ENCODE results near the gene MAP2K7. TPM values are rescaled to one million over a fixed set of nuclear protein-coding genes. Genes with fewer than 3 reads are reported as not detected.

MAP2K7 gene
- total RNA-seq, 1 experiment from 2014 or later = 39.4 TPM

DNA sequence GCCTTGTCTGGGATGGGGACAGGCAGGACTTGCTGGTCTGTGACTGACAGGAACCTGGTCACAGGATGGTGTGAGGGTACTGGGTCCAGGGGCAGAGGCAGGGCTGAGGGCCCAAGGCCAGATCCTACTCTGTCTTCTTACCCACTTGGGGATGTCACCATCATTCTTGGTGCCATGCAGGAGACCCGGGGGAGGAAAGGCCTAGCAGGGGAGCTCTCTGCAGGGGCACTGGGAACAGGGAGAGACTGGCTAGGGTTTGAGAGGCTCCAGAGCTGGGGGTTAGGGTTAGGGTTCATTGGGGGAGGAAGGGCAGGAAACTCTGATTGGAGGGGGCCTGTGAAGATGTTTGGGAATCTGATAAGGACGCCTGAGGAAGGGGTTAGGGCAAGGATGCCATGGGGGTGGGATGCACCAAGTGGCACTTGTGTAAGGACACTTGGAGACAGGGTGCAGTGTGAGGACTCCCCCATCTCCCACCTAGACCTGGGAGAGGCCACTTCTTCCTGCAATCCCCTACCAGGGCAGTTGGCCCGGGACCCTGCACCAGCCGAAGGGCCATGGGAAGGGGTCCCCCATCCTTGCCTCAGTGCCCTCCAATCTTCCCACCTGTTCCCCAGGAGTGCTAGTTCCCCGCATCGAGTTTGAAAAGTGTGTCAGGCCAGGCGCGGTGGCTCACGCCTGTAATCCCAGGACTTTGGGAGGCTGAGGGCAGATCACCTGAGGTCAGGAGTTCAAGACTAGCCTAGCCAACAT, 36.4 kb upstream of the MAP2K7 start (continued):
- TF ChIP-seq, protein P1, sequence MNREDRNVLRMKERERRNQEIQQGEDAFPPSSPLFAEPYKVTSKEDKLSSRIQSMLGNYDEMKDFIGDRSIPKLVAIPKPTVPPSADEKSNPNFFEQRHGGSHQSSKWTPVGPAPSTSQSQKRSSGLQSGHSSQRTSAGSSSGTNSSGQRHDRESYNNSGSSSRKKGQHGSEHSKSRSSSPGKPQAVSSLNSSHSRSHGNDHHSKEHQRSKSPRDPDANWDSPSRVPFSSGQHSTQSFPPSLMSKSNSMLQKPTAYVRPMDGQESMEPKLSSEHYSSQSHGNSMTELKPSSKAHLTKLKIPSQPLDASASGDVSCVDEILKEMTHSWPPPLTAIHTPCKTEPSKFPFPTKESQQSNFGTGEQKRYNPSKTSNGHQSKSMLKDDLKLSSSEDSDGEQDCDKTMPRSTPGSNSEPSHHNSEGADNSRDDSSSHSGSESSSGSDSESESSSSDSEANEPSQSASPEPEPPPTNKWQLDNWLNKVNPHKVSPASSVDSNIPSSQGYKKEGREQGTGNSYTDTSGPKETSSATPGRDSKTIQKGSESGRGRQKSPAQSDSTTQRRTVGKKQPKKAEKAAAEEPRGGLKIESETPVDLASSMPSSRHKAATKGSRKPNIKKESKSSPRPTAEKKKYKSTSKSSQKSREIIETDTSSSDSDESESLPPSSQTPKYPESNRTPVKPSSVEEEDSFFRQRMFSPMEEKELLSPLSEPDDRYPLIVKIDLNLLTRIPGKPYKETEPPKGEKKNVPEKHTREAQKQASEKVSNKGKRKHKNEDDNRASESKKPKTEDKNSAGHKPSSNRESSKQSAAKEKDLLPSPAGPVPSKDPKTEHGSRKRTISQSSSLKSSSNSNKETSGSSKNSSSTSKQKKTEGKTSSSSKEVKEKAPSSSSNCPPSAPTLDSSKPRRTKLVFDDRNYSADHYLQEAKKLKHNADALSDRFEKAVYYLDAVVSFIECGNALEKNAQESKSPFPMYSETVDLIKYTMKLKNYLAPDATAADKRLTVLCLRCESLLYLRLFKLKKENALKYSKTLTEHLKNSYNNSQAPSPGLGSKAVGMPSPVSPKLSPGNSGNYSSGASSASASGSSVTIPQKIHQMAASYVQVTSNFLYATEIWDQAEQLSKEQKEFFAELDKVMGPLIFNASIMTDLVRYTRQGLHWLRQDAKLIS (CRISPR knock-in tag; IDR thresholded peaks at IDR 0.05; ENCODE audit: borderline replicate concordance) = no peak
- no peak for TF ChIP-seq HMGA2 (CRISPR knock-in tag; IDR thresholded peaks at IDR 0.05)
- TF ChIP-seq SP1 (CRISPR knock-in tag; conservative IDR thresholded peaks at IDR 0.05) = no peak

DNA sequence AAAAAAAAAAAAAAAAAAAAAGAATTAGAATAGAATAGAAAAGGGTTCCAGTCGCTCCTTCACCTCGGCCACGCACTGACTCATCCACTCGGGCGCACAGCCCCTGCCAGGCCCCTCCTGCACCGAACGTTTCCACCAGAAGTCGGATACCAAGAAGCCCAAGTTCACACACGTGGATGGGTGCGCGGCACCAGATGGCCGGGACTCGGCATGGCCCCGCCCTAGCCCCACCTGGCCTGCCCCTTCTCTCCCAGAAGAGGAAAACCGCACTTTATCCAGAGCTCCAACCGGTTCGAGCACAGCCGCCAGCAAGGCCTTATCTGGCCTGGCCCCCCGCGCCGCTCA, 35.4 kb upstream of the MAP2K7 start:
- no peaks in the 10 kb centered on the region for H3K36me3 Mint-ChIP-seq
- H3K27me3 Mint-ChIP-seq (ENCODE audit: low read depth) = peaks cover 63% of the 10 kb centered on the region
- DNase-seq (ENCODE audit: low spot score) (no peak), ATAC-seq (0 out of 2 replicates have a peak, but pooled peaks have one; percentile 0)
- H3K4me1 Mint-ChIP-seq = peaks cover 28% of the 10 kb centered on the region
- TF ChIP-seq ATF1 (CRISPR knock-in tag; IDR thresholded peaks at IDR 0.05) (no peak), ZNF138 (CRISPR knock-in tag; conservative IDR thresholded peaks at IDR 0.05) (no peak)
- TF ChIP-seq, protein P2, sequence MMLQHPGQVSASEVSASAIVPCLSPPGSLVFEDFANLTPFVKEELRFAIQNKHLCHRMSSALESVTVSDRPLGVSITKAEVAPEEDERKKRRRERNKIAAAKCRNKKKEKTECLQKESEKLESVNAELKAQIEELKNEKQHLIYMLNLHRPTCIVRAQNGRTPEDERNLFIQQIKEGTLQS (CRISPR knock-in tag; conservative IDR thresholded peaks at IDR 0.05) = no peak
- peak overlapping the region; percentile 63 for H3K4me3 Mint-ChIP-seq
- no peaks in the 10 kb centered on the region for H3K9me3 Mint-ChIP-seq
- POLR2A ChIA-PET = interaction anchor here (0.6 to 1.7 kb wide), 7 partner anchors 36 to 329 kb away, joined by 3 to 10 read pairs (median 5); partner anchors contain the start of genes MAP2K7 and SNAPC2
- no peak overlapping the region for H3K27ac Mint-ChIP-seq
- CTCF ChIA-PET = interaction anchor here (0.6 to 2.2 kb wide), 33 partner anchors 8 to 545 kb away, joined by 3 to 92 read pairs (median 10); partner anchors contain the start of genes LRRC8E, MAP2K7, MARCHF2 and PET100

DNA sequence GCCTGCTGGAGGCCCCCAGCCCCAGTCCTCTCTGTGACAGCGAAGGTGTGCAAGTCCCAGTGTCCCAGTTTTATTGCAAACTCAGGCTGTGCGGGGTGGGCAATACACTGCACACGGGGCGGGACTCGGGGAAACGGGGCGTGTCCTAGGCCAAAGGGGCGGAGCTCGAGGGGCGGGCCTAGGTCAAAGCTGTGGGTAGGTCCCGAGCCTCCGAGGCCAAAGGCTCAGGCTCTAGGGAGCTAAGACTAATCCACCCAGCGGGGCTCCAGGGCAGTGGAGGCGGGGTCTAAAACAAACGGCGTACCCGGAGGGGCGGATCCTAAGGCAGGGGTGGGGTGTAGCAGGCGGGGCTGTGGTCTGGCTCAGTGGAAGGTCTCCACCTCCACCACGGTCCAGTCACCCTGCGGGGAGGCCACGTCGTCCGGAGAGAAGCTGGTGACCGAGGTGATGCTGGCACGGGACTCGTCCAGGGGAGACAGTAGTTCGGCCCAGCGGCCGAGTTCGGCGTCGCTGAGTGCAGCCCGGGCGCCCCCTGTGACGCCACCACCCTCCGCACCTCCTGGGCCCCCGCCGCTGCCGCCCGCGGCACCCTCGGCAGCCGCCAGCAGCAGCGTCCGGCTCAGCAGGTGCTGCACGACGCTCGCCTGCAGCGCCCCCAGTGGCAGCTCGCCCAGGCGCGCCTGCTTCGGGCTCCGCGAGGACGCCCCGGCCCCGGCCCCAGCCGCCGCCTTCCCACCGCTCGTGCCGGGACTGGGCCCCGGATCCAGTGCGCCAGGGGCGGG, 34.8 kb upstream of the MAP2K7 start:
- peaks cover 28% of the 10 kb centered on the region for H3K4me1 Mint-ChIP-seq
- POLR2A ChIA-PET = interaction anchor here (0.6 to 1.7 kb wide), 13 partner anchors 11 to 329 kb away, joined by 3 to 19 read pairs (median 4); partner anchors contain the start of genes MAP2K7 and SNAPC2
- CTCF ChIA-PET = interaction anchor here (0.5 to 2.2 kb wide), 44 partner anchors 8 to 1666 kb away, joined by 3 to 92 read pairs (median 6); partner anchors contain the start of genes LRRC8E, MAP2K7, MARCHF2 and MCOLN1

More for the DNA sequence above, 34.8 kb upstream of the MAP2K7 start:
- peak; percentile 41 for ATAC-seq
- Mint-ChIP-seq H3K9me3 (no peaks in the 10 kb centered on the region), H3K27ac (peak overlapping the region; percentile 78; the same call in 1 of the 2 replicates), H3K4me3 (peak overlapping the region; percentile 63), H3K27me3 (ENCODE audit: low read depth) (peaks cover 62% of the 10 kb centered on the region), H3K36me3 (no peaks in the 10 kb centered on the region)
- no peak for TF ChIP-seq HMGA2 (CRISPR knock-in tag; IDR thresholded peaks at IDR 0.05)
- TF ChIP-seq, protein P3, sequence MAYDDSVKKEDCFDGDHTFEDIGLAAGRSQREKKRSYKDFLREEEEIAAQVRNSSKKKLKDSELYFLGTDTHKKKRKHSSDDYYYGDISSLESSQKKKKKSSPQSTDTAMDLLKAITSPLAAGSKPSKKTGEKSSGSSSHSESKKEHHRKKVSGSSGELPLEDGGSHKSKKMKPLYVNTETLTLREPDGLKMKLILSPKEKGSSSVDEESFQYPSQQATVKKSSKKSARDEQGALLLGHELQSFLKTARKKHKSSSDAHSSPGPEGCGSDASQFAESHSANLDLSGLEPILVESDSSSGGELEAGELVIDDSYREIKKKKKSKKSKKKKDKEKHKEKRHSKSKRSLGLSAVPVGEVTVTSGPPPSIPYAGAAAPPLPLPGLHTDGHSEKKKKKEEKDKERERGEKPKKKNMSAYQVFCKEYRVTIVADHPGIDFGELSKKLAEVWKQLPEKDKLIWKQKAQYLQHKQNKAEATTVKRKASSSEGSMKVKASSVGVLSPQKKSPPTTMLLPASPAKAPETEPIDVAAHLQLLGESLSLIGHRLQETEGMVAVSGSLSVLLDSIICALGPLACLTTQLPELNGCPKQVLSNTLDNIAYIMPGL (CRISPR knock-in tag; IDR thresholded peaks at IDR 0.05) = peak; percentile 56; the same call in 1 of the 2 replicates
- TF ChIP-seq MXD4 (CRISPR knock-in tag; IDR thresholded peaks at IDR 0.05; ENCODE audit: borderline replicate concordance) = no peak
- no peak for TF ChIP-seq GABPB1 (CRISPR knock-in tag; IDR thresholded peaks at IDR 0.05)
- no peak for TF ChIP-seq JAZF1 (CRISPR knock-in tag; IDR thresholded peaks at IDR 0.05)
- TF ChIP-seq NR1H2 (CRISPR knock-in tag; IDR thresholded peaks at IDR 0.05) = no peak
- TF ChIP-seq, protein P4, sequence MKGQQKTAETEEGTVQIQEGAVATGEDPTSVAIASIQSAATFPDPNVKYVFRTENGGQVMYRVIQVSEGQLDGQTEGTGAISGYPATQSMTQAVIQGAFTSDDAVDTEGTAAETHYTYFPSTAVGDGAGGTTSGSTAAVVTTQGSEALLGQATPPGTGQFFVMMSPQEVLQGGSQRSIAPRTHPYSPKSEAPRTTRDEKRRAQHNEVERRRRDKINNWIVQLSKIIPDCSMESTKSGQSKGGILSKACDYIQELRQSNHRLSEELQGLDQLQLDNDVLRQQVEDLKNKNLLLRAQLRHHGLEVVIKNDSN (CRISPR knock-in tag; IDR thresholded peaks at IDR 0.05) = 0 out of 2 replicates have a peak, but pooled peaks have one; percentile 17
- TF ChIP-seq SMAD4 (CRISPR knock-in tag; IDR thresholded peaks at IDR 0.05) = no peak
- 0 out of 2 replicates have a peak, but pooled peaks have one; percentile 40 for TF ChIP-seq CREM (CRISPR knock-in tag; IDR thresholded peaks at IDR 0.05)
- TF ChIP-seq TCF7 (CRISPR knock-in tag; IDR thresholded peaks at IDR 0.05; ENCODE audit: low read depth) = no peak
- peak; percentile 79; the same call in 1 of the 2 replicates for TF ChIP-seq SP1 (CRISPR knock-in tag; conservative IDR thresholded peaks at IDR 0.05)
- TF ChIP-seq EMX1 (CRISPR knock-in tag; IDR thresholded peaks at IDR 0.05) = 0 out of 2 replicates have a peak, but pooled peaks have one; percentile 27
- peak; percentile 91 for TF ChIP-seq ZNF423 (CRISPR knock-in tag; IDR thresholded peaks at IDR 0.05)
- TF ChIP-seq, protein P5, sequence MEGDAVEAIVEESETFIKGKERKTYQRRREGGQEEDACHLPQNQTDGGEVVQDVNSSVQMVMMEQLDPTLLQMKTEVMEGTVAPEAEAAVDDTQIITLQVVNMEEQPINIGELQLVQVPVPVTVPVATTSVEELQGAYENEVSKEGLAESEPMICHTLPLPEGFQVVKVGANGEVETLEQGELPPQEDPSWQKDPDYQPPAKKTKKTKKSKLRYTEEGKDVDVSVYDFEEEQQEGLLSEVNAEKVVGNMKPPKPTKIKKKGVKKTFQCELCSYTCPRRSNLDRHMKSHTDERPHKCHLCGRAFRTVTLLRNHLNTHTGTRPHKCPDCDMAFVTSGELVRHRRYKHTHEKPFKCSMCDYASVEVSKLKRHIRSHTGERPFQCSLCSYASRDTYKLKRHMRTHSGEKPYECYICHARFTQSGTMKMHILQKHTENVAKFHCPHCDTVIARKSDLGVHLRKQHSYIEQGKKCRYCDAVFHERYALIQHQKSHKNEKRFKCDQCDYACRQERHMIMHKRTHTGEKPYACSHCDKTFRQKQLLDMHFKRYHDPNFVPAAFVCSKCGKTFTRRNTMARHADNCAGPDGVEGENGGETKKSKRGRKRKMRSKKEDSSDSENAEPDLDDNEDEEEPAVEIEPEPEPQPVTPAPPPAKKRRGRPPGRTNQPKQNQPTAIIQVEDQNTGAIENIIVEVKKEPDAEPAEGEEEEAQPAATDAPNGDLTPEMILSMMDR (IDR thresholded peaks at IDR 0.05) = peak; percentile 77
- TF ChIP-seq CBFB (CRISPR knock-in tag; IDR thresholded peaks at IDR 0.05; ENCODE audit: low read depth) = no peak
- DNase-seq (ENCODE audit: low spot score) = peak; percentile 95
